Mammary epithelial cell (primary cell): ENCODE data around the gene COPA.

Experiments
- EZH2 ChIP-seq: IDR thresholded peaks from 2 replicates; pipeline ENCODE4 v1.6.1; 2012; ENCODE audit warnings: low read length, inconsistent platforms, borderline replicate concordance
- TF ChIP-seq, protein P1 (sequence below), 2 donors: IDR thresholded peaks in 1 of 2; conservative IDR thresholded peaks in 1 of 2; 2 replicates each; pipeline ENCODE4 v1.5.1; 2011 to 2012; ENCODE audit warnings: inconsistent platforms in 2 of 2, low read length in 2 of 2, mild to moderate bottlenecking in 2 of 2, control low read depth in 1 of 2, low read depth in 1 of 2; ENCODE audit not compliant: insufficient read depth in 1 of 2; ENCODE audit errors: extremely low read depth in 1 of 2

DNA sequence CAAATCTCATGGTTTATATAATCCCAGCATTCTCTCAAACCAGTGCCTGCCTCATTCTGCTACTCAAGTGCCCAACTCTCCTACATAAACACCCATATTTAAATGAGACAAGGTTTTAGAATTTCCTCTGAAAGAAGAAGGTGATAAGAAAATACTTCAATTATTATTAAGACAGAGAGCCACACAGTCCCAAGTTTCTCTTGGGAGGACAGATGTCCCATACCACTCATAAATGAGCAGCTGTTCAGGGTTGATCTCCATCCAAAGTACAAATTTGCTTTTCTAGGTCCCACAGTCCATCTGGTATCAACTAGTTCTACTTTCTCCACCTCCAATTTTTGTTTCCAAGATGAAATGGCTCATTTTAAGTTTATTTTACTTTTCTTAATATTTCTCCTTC is 92.0 kb downstream of the COPA start:
- TF ChIP-seq, protein P1, sequence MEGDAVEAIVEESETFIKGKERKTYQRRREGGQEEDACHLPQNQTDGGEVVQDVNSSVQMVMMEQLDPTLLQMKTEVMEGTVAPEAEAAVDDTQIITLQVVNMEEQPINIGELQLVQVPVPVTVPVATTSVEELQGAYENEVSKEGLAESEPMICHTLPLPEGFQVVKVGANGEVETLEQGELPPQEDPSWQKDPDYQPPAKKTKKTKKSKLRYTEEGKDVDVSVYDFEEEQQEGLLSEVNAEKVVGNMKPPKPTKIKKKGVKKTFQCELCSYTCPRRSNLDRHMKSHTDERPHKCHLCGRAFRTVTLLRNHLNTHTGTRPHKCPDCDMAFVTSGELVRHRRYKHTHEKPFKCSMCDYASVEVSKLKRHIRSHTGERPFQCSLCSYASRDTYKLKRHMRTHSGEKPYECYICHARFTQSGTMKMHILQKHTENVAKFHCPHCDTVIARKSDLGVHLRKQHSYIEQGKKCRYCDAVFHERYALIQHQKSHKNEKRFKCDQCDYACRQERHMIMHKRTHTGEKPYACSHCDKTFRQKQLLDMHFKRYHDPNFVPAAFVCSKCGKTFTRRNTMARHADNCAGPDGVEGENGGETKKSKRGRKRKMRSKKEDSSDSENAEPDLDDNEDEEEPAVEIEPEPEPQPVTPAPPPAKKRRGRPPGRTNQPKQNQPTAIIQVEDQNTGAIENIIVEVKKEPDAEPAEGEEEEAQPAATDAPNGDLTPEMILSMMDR (conservative IDR thresholded peaks at IDR 0.05 in 1 of 2, IDR thresholded peaks at IDR 0.05 in 1 of 2; ENCODE audit: extremely low read depth in 1 of 2, insufficient read depth in 1 of 2, low read depth in 1 of 2, low read length in 2 of 2): no peak
- no peak for TF ChIP-seq EZH2
